K562 (cell line): ENCODE measurements around the gene ENTPD8. TPM values are rescaled to one million over a fixed set of nuclear protein-coding genes. Genes with fewer than 3 reads are reported as not detected.
A peak's percentile ranks its signal among the peaks of the same experiment; 100 is the strongest.

Source experiments
- ATF3 ChIP-seq, 2 experiments: fragments of 450-650 bp in 1 of 2; sonication (generic) in 1 of 2; formaldehyde crosslinking in 1 of 2; IDR thresholded peaks in 1 of 2; conservative IDR thresholded peaks in 1 of 2; 2 replicates each; pipeline versions ENCODE4 v1.6.1 to v1.8.1; 2016 to 2023; ENCODE audit warnings: mild to moderate bottlenecking in 2 of 2, moderate library complexity in 2 of 2, inconsistent platforms in 1 of 2, missing genetic modification reagents in 1 of 2
- DACH1 ChIP-seq: fragments of 450-650 bp; IDR thresholded peaks from 2 replicates; pipeline ENCODE4 v1.6.1; 2018; ENCODE audit not compliant: partially characterized antibody
- DIDO1 ChIP-seq: fragments of 450-650 bp; IDR thresholded peaks from 2 replicates; pipeline ENCODE4 v1.6.1; 2016; ENCODE audit warnings: low read depth, missing biosample characterization, missing genetic modification characterization
- ELF4 ChIP-seq: fragments of 450-650 bp; formaldehyde crosslinking; IDR thresholded peaks from 2 replicates; pipeline ENCODE4 v1.4.0; 2022; ENCODE audit warnings: missing genetic modification characterization
- GTF2E2 ChIP-seq: fragments of 200-800 bp; sonication (Bioruptor generic); IDR thresholded peaks from 2 replicates; pipeline ENCODE4 v1.6.1; 2016; ENCODE audit warnings: missing genetic modification characterization, missing compliant biosample characterization
- HMG20A ChIP-seq: fragments of 450-650 bp; formaldehyde crosslinking; conservative IDR thresholded peaks from 2 replicates; pipeline ENCODE4 v1.4.0; 2020; ENCODE audit warnings: mild to moderate bottlenecking, mixed read lengths
- HNRNPH1 ChIP-seq: fragments of 200-400 bp; formaldehyde crosslinking; optimal IDR thresholded peaks from 2 replicates; pipeline ENCODE3; 2017; ENCODE audit warnings: low read depth, mild to moderate bottlenecking, low read length, moderate library complexity
- IRF2 ChIP-seq: sonication (generic); formaldehyde crosslinking; IDR thresholded peaks from 2 replicates; pipeline ENCODE4 v1.8.1; 2022; ENCODE audit warnings: mild to moderate bottlenecking, missing genetic modification reagents
- MBD1 ChIP-seq: fragments of 250-450 bp; sonication (Bioruptor Pico); IDR thresholded peaks from 2 replicates; pipeline ENCODE4 v1.8.0; 2022; ENCODE audit warnings: inconsistent platforms
- MEF2D ChIP-seq: conservative IDR thresholded peaks from 2 replicates; pipeline ENCODE4 v1.6.1; 2016; ENCODE audit warnings: low read depth, missing genetic modification characterization, missing compliant biosample characterization
- PML ChIP-seq: IDR thresholded peaks from 2 replicates; pipeline ENCODE4 v1.6.1; 2012; ENCODE audit warnings: low read length, inconsistent platforms
- POLR2B ChIP-seq: fragments of 450-650 bp; IDR thresholded peaks from 2 replicates; pipeline ENCODE4 v1.6.1; 2018; ENCODE audit warnings: low read depth; ENCODE audit not compliant: partially characterized antibody
- PURB ChIP-seq: sonication (generic); formaldehyde crosslinking; IDR thresholded peaks from 2 replicates; pipeline ENCODE4 v1.9.0; 2021; ENCODE audit warnings: low read depth, mild to moderate bottlenecking, missing genetic modification reagents
- RAD21 ChIP-seq, 2 experiments: fragments of 250-450 bp in 1 of 2; fragments of 450-650 bp in 1 of 2; sonication (Bioruptor Pico) in 1 of 2; formaldehyde crosslinking in 1 of 2; IDR thresholded peaks in 1 of 2; conservative IDR thresholded peaks in 1 of 2; 2 replicates each; pipeline versions ENCODE4 v1.4.0 to v1.8.0; 2020 to 2022; ENCODE audit warnings: mild to moderate bottlenecking in 2 of 2, moderate library complexity in 1 of 2
- RFX1 ChIP-seq: fragments of 450-650 bp; IDR thresholded peaks from 2 replicates; pipeline ENCODE4 v1.6.1; 2016; ENCODE audit warnings: mild to moderate bottlenecking, moderate library complexity
- RHOXF2B ChIP-seq: fragments of 250-450 bp; sonication (Bioruptor Pico); conservative IDR thresholded peaks from 2 replicates; pipeline ENCODE4 v1.5.1; 2021
- TCF7 ChIP-seq: sonication (generic); IDR thresholded peaks from 2 replicates; pipeline ENCODE4 v1.6.1; 2016; ENCODE audit warnings: antibody characterized with exemption, borderline replicate concordance
- ZBTB7A ChIP-seq: IDR thresholded peaks from 2 replicates; pipeline ENCODE4 v1.6.1; 2011; ENCODE audit warnings: low read depth, mild to moderate bottlenecking, low read length, moderate library complexity, borderline replicate concordance; ENCODE audit not compliant: control insufficient read depth
- ZFP1 ChIP-seq: fragments of 450-650 bp; formaldehyde crosslinking; IDR thresholded peaks from 2 replicates; pipeline ENCODE4 v1.4.0; 2020; ENCODE audit warnings: mild to moderate bottlenecking, mixed read lengths
- ZNF232 ChIP-seq: sonication (generic); formaldehyde crosslinking; IDR thresholded peaks from 2 replicates; pipeline ENCODE4 v1.8.0; 2022; ENCODE audit warnings: mild to moderate bottlenecking, missing genetic modification reagents
- ZNF384 ChIP-seq: IDR thresholded peaks from 2 replicates; pipeline ENCODE4 v1.6.1; 2012; ENCODE audit warnings: low read depth, low read length, improper control_type of control experiment
- polyA plus RNA-seq, 8 experiments: library from polyadenylated mRNA; depleted of rRNA in 4 of 8; stranded (reverse) in 5 of 8; unstranded in 3 of 8; fragments of >200 nt; fragmentation: Nextera tagmentation in 2 of 8; fragmentation: Illumina TruSeq in 1 of 8; extraction: Ambion mirVana in 2 of 8; extraction: Trizol in 1 of 8; gene quantifications; 2 replicates each; pipeline versions ENCODE4 v1.2.1 to v1.2.3, GENCODE V29; 2011 to 2014; ENCODE audit warnings: inconsistent platforms in 1 of 8, missing spikeins in 1 of 8
- total RNA-seq, 7 experiments: library from RNA; depleted of rRNA in 6 of 7; stranded (reverse); fragments of >200 nt in 6 of 7; fragmentation: Illumina TruSeq in 2 of 7; extraction: Trizol in 2 of 7; gene quantifications; 2 replicates each; pipeline versions ENCODE4 v1.2.1 to v1.2.3, GENCODE V29; 2011 to 2021; ENCODE audit warnings: low replicate concordance in 1 of 7
- TF ChIP-seq, protein P1 (sequence below): fragments of 250-450 bp; sonication (Bioruptor Pico); IDR thresholded peaks from 2 replicates; pipeline ENCODE4 v1.4.0; 2020; ENCODE audit warnings: borderline replicate concordance

ENTPD8 gene
- total and polyA plus RNA-seq, 9 of the 15 experiments (the other 6 are each of a cell fraction or from before 2014, with no cell fraction given) = 0.06 to 0.27 (median 0.19) TPM; not detected in 5

DNA sequence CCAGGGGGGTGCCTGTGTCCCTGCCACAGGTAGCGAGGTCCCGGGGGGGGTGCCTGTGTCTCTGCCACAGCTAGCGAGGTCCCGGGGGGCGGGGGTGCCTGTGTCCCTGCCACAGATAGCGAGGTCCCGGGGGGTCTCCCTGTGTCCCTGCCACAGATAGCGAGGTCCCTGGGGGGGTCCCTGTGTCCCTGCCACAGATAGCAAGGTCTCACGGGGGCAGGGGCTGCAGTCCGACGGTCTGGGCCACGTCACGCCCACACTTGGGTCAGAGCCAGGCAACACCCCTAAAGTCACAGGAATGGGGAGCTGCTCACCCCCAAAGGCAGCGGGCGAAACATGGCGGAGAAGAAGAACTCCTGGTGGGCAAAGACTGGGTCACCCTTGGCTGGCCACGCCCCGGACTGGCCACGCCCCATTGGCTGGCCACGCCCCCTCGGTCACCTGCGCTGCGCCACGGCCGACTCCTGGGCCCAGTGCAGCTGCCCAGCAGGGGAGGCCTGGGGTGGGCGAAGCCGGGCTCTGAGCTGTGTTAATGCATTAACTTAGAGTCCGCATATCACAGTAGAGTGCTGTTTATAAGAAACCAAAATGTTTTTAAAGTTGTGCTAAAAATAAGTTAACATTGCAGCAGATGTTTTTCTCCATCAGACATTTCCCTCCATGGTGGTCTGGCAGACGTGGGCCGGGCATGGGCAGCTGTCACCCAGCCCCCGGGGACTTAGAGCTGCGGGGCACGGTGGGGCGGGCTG lies 11.0 kb downstream of the ENTPD8 start (continued):
- TF ChIP-seq ZFP1 = no peak
- no peak for TF ChIP-seq GTF2E2 (tag)
- TF ChIP-seq ATF3 (IDR thresholded peaks at IDR 0.05) = no peak
- no peak for TF ChIP-seq ATF3 (CRISPR knock-in tag; conservative IDR thresholded peaks at IDR 0.05)
- no peak for TF ChIP-seq PURB (CRISPR knock-in tag)
- no peak for TF ChIP-seq MEF2D
- TF ChIP-seq PML = no peak
- TF ChIP-seq DIDO1 = no peak
- TF ChIP-seq DACH1 = no peak
- TF ChIP-seq, protein P1, sequence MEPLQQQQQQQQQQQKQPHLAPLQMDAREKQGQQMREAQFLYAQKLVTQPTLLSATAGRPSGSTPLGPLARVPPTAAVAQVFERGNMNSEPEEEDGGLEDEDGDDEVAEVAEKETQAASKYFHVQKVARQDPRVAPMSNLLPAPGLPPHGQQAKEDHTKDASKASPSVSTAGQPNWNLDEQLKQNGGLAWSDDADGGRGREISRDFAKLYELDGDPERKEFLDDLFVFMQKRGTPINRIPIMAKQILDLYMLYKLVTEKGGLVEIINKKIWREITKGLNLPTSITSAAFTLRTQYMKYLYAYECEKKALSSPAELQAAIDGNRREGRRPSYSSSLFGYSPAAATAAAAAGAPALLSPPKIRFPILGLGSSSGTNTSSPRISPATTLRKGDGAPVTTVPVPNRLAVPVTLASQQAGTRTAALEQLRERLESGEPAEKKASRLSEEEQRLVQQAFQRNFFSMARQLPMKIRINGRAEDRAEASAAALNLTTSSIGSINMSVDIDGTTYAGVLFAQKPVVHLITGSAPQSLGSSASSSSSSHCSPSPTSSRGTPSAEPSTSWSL = no peak
- TF ChIP-seq RHOXF2B = no peak
- no peak for TF ChIP-seq TCF7
- no peak for TF ChIP-seq ZNF384
- TF ChIP-seq RFX1 = no peak
- TF ChIP-seq HNRNPH1 = no peak
- TF ChIP-seq ELF4 (CRISPR knock-in tag) = no peak
- 0 out of 2 replicates have a peak, but pooled peaks have one; percentile 25 for TF ChIP-seq ZBTB7A
- TF ChIP-seq HMG20A (CRISPR knock-in tag) = no peak
- TF ChIP-seq RAD21 (CRISPR knock-in tag; conservative IDR thresholded peaks at IDR 0.05 in 1 of 2, IDR thresholded peaks at IDR 0.05 in 1 of 2) = no peak
- no peak for TF ChIP-seq POLR2B
- TF ChIP-seq ZNF232 (CRISPR knock-in tag) = no peak
- TF ChIP-seq IRF2 (CRISPR knock-in tag) = no peak
- TF ChIP-seq MBD1 = no peak
